GM12892 (cell line): ENCODE measurements around the gene EPHB4.

Experiments used
- POLR2A ChIP-seq: IDR thresholded peaks from 2 replicates; pipeline ENCODE4 v1.6.1; 2011; ENCODE audit warnings: low read depth, low read length, control low read depth
- POLR2AphosphoS5 ChIP-seq: IDR thresholded peaks from 2 replicates; pipeline ENCODE4 v1.6.1; 2011; ENCODE audit warnings: low read depth, low read length, control low read depth
- TAF1 ChIP-seq: IDR thresholded peaks from 2 replicates; pipeline ENCODE4 v1.6.1; 2011; ENCODE audit warnings: low read depth, mild to moderate bottlenecking, control low read depth, low read length, borderline replicate concordance

DNA sequence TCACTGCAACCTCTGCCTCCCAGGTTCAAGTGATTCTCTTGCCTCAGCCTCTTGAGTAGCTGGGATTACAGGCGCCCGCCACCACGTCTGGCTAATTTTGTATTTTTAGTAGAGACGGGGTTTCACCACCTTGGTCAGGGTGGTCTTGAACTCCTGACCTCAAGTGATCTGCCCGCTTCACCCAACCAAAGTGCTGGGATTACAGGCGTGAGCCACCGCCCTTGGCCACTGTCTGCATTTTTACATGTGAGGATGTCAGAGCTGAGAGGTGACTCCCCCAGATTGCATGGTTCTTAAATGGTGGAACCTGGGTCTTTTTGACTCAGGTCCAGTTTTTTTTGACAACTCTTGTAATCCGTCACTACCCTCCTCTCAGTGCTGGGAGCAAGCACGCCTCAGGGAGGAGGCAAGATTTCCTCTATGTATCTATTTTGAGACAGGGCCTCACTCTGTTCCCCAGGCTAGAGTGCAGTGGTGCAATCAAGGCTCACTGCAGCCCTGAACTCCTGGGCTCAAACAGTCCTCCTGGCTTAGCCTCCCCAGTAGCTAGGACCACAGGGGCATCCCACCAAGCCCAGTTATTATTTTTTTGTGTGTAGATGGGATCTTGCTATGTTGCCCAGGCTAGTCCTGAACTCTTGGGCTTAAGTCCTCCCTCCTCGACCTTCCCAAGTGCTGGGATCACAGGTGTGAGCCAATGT lies 46.4 kb upstream of the EPHB4 start:
- no peak for TF ChIP-seq POLR2AphosphoS5
- TF ChIP-seq TAF1 = no peak
- TF ChIP-seq POLR2A = no peak
